G401 (cell line): Measurements from ENCODE around the gene KLK14. TPM values are rescaled to one million over a fixed set of nuclear protein-coding genes. Genes with fewer than 3 reads are reported as not detected.

Source experiments
- DNase-seq: peaks from one replicate; pipeline ENCODE4 v3.0.0-alpha.2; 2015; ENCODE audit warnings: low spot score
- in situ Hi-C: cut with HindIII; loops from 2 replicates; pipeline ENCODE4 v1.10.0; 2016; ENCODE audit warnings: low sequenced_read_pairs, mixed read lengths
- total RNA-seq: library from RNA; depleted of rRNA; stranded (reverse); fragments of >200 nt; shearing (Covaris generic); gene quantifications from 2 replicates; pipeline ENCODE4 v1.2.3, GENCODE V29; 2014; rRNA removed

The KLK14 gene
- total RNA-seq, 1 experiment from 2014 or later = not detected

DNA sequence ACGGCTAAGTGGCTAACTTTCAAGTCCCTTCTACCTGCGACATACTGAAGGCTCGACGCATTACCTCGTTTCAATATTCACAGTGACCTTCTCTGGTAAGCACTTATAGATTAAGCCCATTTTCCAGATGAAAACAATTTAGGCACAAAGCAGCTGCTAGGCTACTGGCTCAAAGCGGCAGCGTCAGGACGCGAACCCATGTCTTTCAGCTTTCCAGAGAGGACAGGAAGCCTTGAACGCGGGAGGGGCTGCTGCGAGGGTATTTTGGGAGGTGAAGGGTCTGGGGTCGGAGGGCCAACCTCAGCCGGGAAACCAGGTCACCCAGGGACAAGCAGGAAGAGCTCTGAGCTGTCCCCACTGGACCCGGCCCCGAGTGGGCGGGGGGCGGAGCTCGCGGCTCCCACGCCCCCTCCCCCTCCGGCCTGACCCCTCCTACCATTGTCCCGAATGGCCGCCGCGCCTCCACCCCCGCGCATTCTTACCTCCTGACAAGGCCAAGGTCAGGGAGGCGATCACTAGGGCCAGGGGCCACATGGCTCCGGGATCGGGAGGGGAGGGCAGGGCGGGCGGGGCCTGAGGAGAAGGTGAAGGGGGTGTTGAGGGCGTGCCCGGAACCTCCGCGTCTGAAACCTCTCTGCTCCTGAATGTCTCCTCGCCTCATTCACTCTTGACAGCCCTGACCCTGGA, 18.0 kb downstream of the KLK14 start, which contains the start of gene KLK13:
Gene KLK13, minus strand, starts transcription at position 559 of the 687 bp plus-strand sequence. Its CDS starts 25 bp downstream, at position 534.
- in situ Hi-C loops = no loop called here
- no peak for DNase-seq

DNA sequence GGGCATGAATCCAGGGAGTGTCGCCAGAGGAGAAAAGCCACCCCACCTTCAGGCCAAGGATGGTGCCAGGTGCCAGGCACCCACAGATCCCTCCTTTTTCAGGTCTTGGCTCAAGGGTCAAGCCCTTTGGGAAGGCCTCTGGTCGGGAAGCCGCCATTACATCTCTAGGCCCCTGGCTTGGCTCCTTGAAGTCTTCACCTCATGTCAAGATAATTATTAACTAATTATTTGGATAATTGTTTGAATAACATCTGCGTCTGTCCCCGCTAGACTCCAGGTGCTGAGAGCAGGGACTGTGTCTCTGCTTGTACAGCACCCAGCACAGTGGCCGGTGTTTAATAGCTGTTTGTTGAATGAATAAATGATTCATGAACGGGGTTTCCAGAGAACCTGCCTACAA, 19.0 kb downstream of the KLK14 start:
- no peak for DNase-seq
- in situ Hi-C loops = no loop called here

DNA sequence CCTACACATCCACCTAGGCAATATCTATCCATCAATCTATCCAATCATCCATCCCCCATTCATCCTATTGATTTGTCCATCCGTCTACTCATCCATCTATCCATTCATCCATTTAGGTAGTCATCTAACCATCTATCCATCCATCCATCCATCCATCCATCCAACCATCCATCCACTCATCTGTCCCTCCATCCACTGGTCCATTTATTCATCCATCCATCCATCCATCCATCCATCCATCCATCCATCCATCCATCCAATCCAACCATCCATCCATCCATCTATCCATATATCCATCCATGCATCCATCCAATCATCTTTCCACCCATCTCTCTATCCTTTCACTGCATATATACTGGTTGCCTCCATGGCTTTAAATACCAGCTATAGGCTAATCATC, 21.7 kb downstream of the KLK14 start:
- in situ Hi-C loops = no loop called here
- no peak for DNase-seq

DNA sequence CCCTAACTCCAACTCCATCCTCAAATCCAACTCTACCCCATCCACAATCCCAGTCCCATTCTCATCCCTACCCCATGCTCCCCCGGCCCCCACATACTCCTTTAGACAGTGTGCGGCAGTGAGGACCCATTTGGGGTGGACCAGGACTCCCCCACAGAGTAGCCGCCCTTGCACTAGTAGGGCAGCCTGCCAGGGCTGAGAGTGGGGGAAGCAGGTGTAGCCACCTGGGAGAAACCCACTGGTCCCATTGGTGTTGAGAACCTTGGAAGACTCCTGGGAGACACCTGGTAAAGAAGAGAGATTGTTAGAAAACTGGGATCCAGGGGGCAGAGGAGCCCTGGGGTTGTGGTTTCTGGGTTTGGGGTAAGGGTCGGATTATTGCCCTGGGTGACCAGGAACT, 22.4 kb downstream of the KLK14 start:
- in situ Hi-C loops = no loop called here
- DNase-seq = no peak

DNA sequence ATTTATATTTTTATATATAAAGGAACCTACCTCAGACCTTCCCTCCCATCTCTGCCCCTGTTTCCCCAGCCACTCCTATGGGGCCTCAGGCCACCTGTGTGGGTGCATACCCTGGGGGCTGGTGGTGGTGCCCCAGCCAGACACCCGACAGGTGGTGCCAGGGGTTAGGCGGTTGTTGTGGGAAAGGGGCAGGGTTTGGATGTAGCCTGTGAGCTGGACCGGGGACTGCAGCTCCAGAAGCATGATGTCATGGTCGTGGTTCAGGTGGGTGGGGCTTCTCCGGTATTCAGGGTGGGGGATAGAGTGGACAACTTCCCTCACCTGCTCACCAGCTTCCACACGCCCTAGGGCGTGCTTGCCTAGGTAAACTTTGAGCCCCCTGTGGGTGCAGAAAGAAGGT, 23.0 kb downstream of the KLK14 start:
- DNase-seq = no peak
- in situ Hi-C loops = no loop called here

DNA sequence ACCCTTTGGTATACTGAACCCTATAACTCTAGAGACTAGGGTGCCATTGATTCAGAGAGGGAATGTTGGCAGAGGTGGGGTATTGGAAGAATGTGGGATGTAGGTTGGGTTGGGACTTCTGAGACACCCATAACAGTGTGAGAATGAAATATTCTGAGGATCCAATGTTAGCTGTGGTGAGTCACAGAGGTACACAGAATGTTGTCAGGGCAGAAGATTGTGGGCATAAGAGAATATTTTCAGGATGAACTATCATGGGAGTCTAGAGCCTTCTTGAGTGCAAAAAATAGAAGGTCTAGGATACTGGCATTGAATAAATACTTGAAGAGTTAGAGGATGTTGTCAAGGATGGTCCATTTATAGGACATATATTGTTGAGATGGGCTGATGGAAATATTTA, 26.8 kb downstream of the KLK14 start:
- in situ Hi-C loops = no loop called here
- no peak for DNase-seq

DNA sequence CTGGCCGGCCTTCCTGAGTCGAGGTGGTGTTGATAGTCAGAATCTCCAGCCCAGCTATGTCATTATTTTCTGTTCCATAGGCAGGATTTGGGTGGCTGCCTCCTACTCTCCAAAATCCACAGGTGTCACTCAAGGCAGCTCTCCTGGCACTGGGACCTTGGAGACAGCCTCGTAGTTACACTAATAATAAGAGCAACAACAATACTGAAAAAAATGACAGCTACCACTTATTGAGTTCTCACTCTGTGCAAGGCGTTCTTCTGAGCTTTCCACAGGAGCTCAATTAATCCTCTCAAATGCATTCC, 35.7 kb downstream of the KLK14 start:
- DNase-seq = no peak

DNA sequence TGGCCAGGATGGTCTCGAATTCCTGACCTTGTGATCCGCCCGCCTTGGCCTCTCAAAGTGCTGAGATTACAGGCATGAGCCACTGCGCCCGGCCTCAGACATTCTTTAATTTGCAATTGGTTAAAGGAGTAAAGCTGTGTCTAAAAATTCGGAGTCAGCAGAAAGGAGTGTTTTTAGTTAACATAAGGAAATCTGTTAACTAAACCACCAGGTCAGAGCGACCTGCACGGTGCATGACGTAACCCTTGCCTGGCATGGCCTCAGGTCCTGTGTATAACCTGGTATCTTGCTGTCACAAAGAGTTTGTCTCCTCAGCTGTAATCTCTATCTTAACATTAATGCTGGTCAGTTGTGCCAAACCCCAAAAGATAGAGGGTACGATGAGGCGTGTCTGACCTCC, 38.4 kb downstream of the KLK14 start:
- in situ Hi-C loops = no loop called here
- DNase-seq = no peak

More for the DNA sequence above, 35.7 kb downstream of the KLK14 start:
- in situ Hi-C loops = no loop called here

DNA sequence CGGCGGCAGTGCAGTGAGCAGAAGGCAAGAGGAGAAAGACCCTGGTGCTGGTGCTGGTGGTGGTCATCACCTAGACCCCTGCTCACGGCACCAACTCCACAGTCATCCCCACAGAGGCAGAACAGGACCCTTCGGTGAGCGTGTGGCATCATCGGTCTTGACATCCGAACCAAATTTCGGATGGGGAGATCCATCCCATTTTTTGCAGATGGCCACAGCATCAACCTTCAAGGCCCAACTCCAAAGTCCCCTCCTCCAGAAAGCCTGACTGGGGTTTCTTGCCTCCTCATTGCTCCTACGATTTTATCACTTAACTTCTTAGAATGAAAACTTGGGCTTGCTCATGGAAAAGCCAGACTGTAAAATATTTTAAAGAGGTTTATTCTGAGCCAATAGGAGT, 39.2 kb downstream of the KLK14 start:
- in situ Hi-C loops = no loop called here
- DNase-seq = no peak

DNA sequence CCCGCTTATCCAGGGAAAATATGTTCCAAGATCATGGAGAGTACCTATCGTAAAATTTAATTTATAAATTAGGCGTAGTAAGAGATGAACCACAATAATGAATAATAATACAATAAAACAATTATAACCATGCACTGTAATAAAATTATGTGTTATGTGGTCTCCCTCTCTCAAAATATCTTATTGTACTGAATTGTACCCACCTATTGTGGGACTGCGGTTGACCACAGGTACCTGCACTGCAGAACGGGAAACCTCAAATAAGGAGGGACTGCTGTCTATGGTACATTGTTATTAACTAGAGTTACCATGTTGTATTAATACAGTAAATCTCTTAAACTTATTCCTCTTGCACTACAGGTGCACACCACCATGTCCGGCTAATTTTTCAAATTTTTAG, 42.5 kb downstream of the KLK14 start:
- in situ Hi-C loops = no loop called here
- no peak for DNase-seq

DNA sequence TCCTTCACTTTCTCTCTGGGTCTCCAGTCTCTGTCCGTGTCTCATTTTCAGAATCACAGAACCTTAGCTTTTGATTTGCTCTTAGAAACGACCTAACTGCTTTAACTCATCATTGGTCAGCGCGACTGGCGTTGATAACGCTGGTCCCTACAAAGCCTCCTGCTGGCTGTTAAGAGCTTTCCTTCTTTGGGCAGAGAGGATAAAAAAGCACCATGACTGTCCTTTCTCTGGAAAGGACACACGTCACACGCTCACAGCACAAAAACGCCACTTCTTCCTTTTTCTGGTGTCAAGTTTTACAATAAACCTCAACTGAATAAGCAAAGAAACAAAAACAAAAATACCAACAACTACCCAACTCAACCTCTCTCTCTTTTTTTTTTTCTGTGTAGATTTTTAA, 46.2 kb downstream of the KLK14 start:
- in situ Hi-C loops = no loop called here
- no peak for DNase-seq

DNA sequence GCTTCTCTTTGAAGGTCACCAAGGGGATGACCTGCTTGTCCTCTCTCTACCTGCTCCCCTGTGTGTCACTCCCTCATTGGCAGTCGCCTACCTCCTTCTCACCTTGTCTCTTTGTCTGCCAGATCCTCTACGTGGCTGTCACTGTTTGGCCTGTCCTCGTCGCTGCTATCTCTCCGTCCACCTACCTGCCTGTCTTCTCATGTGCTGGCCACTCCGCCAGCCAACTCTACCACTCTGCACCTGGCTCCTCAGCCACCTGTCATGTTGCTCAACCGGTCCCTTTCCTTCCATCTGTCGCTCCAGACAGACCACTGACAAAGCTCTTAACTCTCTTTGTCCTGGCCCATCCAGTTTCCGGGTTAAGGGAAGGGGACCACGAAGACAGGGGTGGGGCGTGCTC, 48.0 kb downstream of the KLK14 start, which contains the start of gene KLK12:
Gene KLK12, minus strand, starts transcription at position 299 of the 400 bp plus-strand sequence. CDS start 381 bp downstream, outside the sequence.
- no peak for DNase-seq
- in situ Hi-C loops = no loop called here

DNA sequence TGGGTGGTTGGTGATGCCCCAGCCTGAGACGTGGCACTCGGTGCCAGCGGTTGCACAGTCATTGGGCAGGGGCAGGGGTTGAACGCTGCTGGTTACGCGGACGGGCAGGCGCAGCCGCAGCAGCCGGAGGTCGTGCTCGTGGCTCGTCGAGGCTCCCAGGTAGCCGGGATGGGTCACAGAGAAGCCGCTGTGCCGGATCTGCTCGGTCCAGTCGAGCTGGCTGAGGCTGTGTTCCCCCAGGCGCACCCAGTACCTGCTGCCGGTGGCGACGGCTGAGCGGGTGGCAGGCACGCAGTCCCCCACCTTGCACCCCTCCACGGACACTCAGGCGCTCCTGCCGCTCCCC, 50.8 kb downstream of the KLK14 start:
- no peak for DNase-seq
- in situ Hi-C loops = no loop called here

DNA sequence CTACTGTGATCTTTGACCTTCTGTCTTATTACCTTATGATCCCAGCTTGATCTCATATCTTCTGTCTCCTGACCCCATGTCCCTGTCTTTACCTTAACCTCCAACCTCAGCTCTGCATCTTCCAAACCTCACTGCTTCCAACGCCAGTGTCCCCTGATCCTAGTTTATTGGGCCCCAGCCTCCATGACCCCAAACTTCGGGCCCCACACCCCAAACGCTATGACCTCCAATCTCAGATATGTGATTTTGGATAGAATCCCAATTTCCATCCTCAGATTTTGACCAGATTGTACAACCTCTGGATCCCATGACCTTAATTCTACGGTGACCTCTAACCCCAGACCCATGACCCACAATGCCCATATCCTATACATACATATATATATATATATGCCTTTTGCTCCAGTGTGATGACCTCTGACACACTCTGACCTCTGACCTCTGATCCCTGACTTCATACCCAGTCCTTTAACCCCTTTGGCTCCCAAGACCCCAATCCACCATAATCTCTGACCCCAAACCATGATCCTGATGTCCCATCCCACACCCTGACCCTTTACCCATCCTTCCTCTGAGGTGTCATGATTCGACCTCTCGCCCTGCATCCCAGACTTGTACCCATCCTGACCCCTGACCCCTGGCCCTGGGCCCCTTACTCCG, 51.3 kb downstream of the KLK14 start:
- in situ Hi-C loops = no loop called here
- no peak for DNase-seq

DNA sequence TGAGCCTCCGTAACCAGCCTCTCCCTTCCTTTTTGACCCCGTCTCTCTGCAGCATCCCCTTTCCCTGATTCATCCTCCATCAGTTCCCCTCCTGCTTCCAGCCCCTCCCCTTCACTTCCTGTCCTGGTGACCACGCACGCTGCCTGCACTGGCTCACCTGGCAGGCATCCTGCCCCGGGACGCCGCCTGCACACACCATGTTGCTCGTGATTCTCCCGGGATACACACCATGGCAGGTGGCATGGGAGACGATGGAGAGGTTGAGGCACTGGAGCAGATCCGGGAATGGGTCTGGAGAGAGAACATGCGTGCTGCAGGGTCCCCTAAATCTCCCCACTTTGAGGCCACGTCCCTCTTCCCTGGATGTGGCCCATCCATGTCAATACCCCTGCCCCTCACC, 52.1 kb downstream of the KLK14 start:
- no peak for DNase-seq
- in situ Hi-C loops = no loop called here

DNA sequence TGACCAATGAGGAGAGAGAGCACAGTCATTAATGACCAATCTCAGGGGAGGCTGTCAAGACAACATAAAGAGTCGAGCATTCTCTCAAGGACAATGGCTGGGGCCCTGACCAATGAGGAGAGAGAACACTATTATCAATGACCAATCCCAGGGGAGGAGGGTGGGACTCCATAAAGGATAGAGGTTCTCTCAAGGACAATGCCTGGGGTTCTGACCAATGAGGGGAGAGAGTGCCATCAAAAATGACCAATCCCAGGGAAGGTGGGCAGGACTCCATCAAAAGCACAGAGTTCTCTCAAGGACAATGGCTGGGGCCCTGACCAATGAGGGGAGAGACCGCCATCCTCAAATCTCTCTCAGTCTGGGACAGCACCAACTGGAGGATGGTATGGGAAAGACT, 53.0 kb downstream of the KLK14 start:
- DNase-seq = no peak
- in situ Hi-C loops = no loop called here

Other genes starting within 250 kb of the KLK14 start
- gene KLK15, start 249.3 kb downstream of the KLK14 start, total RNA-seq = not detected in 2 replicates
- gene KLK3, start 228.0 kb downstream of the KLK14 start, total RNA-seq = not detected in 2 replicates
- gene KLK2, start 209.4 kb downstream of the KLK14 start, total RNA-seq = not detected in 2 replicates
- gene KLK4, start 171.5 kb downstream of the KLK14 start, total RNA-seq = not detected in 2 replicates
- 0.58 TPM in 1 of 2 replicates, not detected in the other for gene KLK5, start 129.8 kb downstream of the KLK14 start, total RNA-seq
- not detected in 2 replicates for gene KLK6, start 113.3 kb downstream of the KLK14 start, total RNA-seq
- not detected in 2 replicates for gene KLK7, start 99.0 kb downstream of the KLK14 start, total RNA-seq
- gene KLK8, start 81.3 kb downstream of the KLK14 start, total RNA-seq = not detected in 2 replicates
- not detected in 2 replicates for gene KLK10, start 63.2 kb downstream of the KLK14 start, total RNA-seq
- not detected in 2 replicates for gene KLK11, start 56.3 kb downstream of the KLK14 start, total RNA-seq
- gene KLK12, start 47.9 kb downstream of the KLK14 start, total RNA-seq = not detected in 2 replicates
- gene KLK13, start 17.8 kb downstream of the KLK14 start, total RNA-seq = not detected in 2 replicates
- gene CTU1, start 25.5 kb upstream of the KLK14 start, total RNA-seq = 10.1 and 16.8 TPM in 2 replicates
- gene SIGLEC9, start 42.0 kb upstream of the KLK14 start, total RNA-seq = not detected in 2 replicates
- gene SIGLEC7, start 59.4 kb upstream of the KLK14 start, total RNA-seq = not detected in 2 replicates
- gene CD33, start 142.2 kb upstream of the KLK14 start, total RNA-seq = 1.4 TPM in 1 of 2 replicates, not detected in the other
- gene SIGLECL1, start 168.2 kb upstream of the KLK14 start, total RNA-seq = not detected in 2 replicates
- gene IGLON5, start 228.8 kb upstream of the KLK14 start, total RNA-seq = not detected in 2 replicates